GM21619 (cell line): ENCODE results near the gene POLA2.

Source experiments
- ATAC-seq: cut with Tn5 transposase; IDR thresholded peaks from one replicate; pipeline ENCODE4 v1.9.1; 2021; ENCODE audit not compliant: unreplicated experiment

Gene POLA2

DNA sequence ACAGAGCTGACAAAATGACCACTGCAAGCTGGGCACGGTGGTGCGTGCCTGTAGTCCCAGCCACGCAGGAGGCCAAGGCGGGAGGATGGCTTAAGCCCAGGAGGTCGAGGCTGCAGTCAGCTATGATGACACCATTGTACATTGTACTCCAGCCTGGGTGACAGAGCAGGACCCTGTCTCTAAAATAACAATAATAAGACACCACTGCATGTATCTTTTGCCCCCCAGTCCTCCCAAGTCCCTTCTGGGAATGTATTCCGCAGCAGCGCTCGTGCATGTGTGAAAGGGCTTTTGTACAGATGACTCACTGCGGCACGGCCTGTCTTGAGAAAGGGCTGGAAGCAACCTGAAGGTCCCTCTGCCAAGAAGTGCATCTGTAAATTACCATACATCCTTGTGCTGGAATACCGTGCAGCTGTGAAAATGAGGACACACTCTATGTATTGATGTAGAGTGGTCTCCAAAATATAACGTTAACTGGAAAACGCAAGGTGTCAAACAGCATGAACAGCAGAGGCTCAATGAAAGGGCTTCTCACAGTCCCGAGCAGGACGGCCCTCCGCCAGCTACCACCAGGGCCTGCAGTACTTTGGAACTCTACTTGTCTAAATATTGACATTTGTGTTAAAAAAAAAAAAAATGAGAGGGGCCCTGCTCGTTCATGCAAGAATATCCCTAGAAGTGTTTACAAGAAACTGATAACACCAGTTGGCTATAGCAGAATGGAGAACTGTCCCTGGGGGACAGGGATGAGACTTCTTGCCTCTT, 43.9 kb downstream of the POLA2 start:
- ATAC-seq = no peak

DNA sequence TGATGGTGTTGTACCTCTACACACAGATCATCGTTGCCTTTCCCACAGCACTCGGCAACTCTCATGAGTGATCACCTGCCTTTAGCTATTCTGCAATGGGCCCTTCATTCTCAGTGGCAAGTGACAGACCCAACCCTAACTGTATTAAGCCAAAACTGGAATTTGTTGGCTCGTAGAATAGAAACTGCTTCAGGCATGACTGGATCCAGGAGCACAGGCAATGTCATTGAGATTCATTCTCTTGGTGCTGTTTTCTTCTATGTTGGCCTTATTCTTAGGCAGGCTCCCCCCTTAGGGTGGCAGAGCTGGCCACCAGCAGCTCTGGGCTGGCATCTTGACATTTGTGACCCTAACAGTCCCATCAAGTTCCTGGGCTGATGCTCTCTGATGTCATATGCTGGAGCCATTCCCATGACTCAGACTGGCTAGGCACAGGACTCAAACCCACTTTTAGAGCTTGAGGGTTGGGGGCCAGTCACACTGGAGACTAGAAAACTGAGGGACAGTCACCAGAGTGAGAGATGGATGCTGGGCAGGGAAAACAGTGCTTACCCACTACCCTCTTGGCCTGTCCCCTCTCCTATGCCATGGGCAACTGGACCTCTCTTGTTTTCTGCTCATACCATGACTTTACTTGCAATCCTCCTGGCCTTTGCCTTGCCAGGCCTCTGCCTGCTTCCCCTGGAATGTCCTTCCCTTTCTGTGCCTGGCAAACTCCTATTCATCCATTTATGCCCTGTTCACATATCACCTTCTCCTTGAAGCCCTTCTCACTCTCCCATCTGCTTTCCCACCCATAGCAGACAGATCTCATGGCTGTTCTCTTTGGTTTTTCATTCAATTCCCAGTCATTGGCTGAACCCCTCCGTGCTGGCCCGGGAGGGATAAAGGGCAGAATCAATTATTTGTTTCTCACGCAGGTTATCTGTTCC, 45.8 kb downstream of the POLA2 start:
- ATAC-seq = no peak

DNA sequence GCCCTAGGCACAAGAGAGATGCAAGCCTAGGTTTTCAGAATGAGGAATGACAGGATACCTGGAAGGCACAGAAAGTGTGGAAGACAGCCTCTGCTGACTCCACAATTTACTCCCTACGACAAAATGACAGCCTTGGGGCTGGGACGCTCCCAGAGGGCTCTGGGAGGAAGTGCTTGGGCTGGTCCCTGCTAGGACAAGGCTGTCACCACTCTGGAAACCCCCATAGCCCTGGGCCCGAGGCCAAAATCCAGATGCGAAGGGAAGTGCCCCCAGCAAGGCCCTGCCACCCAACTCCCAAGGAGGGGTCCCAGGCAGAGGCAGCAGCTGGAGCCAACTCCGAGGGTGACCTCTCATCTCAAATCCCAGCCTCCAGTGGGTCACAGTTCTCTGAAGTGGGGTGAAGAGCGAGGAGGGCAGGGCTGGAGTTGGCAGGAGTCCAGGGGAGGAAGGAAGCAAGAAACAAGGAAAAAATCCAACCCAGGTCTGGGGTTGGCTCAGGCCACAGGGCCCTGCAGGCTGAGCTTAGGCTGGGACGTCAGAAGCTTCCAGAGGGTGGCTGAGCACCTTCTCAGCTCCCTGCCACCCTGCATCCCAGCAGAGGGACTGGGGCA, 46.6 kb downstream of the POLA2 start:
- ATAC-seq = no peak

DNA sequence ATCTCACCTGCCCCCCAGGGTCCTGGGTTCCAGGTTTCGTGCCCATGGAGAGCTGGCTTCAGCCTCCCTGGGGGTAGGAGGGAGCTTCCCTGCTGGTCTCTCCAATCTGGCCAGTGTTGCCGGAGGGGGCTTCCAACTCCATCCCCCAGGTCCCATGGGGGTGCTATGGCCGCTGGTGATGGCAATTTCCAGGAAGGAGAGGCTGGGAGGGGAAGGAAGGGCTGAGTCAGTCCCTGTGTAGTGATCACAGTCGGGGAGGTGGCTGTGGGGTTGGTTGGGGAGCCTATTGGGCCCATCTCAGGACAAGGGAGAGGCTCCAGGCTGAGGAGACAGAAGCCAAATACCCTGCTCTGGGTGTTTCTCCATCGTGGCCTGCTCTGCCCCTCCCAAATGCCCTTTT, 47.2 kb downstream of the POLA2 start:
- no peak for ATAC-seq

DNA sequence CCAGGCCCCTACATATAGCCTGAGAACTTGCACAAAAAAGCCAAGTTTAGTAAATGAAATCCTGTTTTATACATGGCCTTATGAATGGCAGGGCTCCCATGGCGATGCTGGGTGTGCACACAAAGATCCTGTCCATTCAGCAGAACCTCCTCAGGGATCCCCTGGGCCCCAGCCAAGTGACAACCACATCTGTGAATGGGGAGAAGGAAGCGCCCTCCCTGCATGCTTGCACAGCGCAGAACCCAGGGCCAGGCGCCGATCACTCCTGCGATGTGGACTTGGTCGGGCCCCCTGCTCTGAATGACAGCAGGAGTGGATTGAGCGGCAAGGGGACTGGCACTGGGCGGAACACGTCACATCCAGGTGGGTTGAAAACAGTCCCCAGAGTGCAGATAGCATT, 48.5 kb downstream of the POLA2 start:
- no peak for ATAC-seq

DNA sequence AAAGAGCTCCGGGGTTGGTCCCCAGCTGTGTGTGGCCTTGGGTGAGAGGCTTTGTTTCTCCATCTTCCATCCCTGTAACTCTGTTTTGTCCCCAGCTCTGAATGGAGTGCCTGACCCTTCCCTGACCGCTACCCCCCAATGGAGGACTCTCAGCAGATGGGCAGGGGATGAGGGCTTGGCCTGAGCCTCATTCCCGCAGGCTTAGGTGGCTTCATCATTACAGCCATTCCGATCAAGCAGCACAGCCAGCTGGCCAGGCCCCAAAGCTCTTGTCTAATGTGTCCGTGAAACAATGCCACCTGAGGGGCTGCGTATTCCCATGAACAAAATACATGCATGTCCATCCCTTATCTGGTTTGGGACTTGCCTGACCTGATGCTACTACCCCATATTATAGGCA, 49.0 kb downstream of the POLA2 start:
- no peak for ATAC-seq

DNA sequence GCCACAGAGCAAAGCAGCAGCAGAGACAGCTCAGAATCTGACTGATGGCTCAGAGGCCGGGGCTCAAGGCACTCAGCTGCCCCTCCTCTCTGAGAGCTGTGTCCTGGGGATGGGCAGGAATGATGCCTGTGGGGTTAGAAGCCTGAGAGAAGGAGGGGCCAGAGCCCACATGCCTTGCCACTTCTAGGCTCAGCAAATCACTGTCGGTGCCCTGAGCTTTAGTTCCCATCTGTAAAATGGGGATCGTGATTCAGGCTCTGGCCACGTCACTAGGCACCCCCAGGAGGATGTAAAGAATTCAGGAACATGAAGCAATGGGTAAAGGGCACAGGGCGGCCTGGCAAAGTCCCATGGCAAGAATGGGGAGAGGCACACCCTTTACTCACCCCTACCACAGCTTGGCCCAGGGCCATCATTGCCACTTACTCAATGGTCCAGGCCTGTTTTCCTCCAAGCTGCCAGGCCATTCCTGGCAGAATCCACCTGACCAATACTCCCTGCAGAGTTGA, 49.5 kb downstream of the POLA2 start:
- no peak for ATAC-seq

DNA sequence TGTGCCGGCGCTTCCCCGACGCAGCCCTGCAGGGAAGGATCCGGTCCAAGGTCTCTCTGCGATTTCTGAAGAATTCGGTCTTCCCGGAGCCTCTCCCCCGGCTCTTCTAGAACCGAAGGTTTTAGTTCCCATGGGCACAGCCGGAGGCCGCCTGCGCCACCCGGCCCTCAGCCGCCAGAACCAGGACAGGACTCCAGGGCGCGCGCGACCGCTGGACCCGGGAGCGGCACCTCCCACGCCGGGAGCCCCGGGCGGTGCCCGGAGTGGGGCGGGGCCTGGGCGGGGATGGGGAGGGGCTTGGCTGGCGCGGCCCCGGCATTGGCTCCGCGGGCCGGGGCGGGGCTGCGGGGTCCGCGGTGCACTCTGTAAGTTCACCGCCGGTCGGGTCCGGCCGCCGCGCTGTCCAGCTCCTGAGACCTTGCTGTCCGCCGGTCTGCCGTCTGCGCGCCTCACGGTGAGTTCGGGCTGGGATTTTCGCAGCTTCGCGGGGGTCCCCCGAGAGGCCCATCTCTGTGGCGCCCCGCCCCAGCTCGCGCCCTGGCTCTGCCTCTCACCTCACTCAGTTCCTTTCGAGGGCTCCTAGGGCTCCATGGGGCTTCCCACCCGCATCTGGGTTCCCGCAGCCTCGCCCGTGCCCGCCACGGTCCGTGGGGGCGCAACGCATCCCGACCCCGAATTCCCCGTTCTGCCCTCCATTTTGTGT, 52.9 kb downstream of the POLA2 start, which contains the start of gene CDC42EP2:
TSS of gene CDC42EP2 (plus strand) at position 366 of the 703 bp plus-strand sequence. CDS start 6,033 bp downstream, outside the sequence.
- ATAC-seq = peak; percentile 77

DNA sequence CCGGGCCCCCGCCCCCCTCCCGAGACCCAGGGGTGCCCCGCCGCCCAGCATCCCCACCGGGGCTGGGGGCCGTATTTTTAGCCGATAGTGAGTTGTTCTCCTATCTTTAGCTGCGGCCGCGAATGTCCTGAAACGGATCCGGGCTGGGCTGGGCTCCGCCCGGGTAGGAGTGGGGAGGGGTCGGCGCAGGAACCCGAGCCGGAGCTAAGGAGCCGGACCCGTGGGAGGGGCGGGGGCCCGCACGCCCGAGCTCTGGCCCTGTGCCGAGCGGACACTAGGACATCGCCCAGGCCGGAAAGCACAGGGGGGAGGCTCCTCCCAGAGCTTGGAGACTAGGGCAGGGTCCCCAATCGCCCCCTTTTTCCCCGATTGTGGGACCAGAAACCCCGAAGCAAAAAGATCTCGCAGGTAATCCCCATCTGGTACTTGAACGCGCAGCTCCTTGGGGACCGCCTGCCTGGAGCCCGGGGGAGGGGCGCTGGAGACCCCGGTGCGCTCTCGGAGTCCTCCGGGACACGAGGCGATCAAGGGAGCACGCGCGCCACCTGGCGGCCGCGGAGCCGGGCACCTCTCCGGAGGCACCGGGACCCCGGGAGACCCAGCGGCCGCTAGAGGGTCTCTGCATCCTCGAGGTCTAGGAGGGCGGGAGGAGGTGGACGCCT, 53.6 kb downstream of the POLA2 start:
- ATAC-seq = peak; percentile 7

DNA sequence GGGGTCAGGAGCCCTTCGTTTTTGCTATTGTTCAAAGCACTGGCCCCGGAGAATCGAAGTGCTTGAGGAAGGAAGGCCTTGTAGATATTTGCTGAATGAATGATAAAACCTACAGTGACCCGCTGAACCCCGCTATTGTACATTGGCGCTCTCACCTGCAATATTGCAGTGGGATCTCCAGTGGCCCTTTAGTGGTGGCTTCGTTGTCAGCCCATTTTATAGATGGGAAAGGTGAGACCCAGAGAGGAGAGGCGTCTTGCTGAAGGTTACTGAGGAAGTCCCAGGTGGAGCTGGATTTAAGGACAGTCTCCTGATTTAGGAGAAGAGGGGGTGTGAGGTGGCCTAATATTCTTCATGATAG, 54.1 kb downstream of the POLA2 start:
- no peak for ATAC-seq

DNA sequence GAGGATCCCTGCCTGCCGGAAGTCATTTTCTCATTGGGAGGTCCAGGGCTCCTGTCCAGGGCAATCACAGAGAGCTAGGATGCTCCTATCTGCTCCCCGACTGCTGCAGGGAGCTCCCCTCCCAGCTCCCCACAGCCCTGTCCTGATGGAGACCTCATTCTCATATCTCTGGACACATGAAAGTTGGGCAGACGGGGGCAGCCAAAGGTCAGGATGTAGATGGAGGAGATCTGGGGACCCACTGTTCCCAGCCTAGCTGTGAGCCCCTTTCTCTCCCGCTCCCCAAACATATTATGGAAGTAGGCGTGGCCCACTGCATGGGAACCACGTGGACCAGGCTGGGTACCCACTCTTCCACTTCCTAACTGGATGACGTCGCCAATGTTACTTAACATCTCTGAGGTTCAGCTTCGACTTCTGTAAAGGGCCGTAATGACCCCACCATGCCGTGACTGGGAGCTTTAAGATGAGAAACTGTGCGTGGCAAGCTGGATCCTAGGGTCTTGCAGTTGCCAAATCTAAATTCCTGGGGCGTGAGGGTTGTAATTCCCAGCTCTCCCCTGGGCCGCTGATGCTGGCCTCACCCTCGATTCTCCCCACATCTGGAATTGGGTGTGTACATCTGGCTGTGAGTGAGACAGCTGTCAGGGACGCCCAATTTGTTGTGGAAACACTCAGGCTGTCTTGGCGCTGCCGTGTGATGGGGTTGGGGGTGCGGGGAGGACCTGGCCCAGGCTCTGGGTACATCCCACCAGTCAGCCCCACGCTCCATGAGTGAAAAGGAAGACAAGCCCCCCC, 54.7 kb downstream of the POLA2 start:
- ATAC-seq = no peak

DNA sequence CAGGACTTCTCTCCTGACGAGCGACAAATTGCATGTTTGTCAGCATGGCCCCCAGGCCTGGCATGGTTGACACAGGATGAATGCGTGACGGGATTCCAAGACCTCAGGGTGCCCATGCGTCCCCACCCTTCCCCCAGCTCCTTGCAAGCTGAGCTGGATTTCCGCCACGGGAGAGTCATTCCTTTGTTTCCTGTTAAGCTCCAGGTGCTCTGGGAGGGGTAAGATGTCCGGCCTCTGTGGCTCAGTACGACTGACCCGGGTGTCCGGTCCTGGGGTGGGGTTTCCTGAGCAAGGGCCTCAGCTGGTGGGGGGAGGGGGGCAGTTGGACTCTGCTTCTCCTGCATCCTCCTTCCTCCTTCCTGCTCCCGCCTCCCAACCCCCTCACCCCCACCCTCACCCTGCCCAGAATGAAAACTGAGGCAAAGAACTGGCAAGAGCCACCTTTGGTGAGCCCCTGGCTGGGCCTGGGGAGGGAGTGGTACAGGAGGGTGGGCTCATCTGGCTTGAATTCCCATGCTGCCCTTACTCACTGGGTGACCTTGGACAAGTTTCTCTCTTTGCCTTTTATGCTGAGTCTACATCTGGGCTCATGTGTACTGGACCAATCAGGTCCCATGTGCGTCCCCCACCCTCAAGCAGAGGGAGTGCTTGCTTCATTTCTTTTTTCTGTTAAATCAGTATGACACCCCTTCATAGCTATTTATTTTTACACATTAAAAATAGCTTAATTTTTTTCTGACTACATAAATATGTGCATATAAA, 55.4 kb downstream of the POLA2 start:
- ATAC-seq = no peak

DNA sequence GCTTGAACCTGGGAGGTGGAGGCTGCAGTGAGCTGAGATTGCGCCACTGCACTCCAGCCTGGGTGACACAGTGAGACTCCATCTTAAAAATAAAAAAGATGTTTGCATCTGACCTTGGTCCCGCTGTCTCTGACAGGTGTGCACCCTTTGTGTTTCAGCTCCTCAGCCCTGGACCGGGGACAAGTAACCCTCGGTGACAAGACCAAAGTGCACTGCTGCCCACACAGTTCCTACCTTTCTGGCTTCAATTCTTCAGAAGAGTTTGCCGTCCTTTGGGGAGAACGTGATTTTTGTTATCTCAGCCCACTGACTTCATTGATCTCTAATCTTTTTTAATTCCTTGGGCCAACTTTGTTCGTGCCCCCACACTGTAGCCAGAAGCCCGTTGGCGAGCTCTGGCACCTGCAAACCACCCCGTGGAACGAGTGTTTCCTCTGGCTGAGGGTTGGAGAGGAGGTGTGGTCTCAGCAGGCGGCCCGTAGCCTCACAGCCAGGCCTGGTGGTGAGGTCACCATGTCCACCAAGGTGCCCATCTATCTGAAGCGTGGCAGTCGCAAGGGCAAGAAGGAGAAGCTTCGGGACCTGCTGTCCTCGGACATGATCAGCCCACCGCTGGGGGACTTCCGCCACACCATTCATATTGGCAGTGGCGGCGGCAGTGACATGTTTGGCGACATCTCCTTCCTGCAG, 58.8 kb downstream of the POLA2 start:
- ATAC-seq = no peak

DNA sequence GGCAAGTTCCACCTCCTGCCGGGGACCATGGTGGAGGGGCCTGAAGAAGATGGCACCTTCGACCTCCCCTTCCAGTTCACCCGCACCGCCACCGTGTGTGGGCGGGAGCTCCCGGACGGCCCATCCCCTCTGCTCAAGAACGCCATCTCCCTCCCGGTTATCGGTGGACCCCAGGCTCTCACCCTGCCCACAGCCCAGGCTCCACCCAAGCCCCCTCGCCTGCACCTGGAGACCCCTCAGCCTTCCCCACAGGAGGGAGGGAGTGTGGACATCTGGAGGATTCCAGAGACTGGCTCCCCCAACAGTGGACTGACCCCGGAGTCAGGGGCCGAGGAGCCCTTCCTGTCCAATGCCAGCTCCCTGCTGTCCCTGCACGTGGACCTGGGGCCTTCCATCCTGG, 59.3 kb downstream of the POLA2 start:
- ATAC-seq = no peak

DNA sequence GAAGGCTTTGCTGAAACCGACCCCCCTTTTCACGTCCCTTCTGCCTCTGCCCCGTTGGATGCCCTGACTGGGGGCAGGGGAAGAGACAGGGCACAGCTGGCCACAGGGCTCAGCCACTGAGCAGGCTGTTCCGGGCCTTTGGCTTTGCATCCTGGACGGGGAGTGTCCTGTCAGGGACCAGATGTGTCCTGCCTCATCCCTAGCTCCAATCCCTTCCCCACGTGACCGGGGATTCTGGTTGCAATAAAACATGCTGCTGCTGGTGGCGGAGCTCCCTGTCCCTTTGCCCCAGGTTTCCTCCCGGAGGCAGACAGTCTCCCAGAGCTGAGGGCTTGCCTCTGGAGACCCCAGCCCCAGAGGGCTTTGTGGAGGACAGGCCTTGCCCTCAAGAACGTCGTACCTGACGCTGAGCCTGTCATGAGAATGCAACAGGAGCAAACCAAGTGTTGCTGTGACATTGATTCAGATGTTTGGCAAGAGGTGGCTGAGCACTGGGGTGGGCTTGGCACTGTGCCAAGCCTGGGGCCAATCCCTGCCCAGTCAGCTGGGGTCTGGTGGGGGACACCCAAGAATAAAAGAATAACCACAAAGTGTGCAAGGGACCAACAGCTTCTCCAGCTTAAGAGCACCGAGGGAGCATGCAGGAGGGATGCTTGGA, 60.2 kb downstream of the POLA2 start:
- no peak for ATAC-seq

DNA sequence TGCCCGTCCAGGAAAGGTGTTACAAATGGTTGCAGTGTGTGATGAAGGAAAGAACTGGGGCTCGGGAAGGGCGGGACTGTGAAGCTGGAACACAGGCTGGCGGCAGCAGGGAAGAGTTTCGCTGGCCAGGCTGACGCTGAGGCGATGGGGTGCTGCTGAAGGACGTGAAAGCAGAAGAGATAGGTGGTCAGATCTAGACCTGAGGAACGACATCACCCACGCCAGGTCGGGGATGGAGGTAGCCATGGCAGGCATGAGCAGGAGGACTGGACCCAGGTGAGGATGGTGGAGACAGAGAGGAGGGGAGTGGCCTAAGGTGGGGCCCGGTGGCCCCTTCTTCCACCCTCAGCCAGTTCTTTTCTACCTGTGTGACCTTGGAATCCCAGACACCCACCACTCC, 62.1 kb downstream of the POLA2 start:
- no peak for ATAC-seq

DNA sequence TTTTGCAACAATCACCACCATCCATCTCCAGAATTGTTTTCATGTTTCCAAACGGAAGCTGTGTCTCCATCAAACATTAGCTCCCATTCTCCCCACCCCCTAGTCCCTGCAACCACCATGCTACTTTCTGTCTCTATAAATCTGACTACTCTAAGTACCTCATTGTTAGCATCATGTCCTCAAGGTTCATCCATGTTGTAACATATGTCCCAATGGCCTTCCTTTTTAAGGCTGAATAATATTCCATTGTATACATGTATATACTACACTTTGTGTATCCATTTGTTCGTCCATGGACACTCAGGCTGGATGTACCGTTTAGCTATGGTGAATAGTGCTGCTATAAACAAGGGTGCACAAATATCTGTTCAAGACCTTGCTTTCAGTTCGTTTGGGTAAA, 63.7 kb downstream of the POLA2 start:
- ATAC-seq = no peak

DNA sequence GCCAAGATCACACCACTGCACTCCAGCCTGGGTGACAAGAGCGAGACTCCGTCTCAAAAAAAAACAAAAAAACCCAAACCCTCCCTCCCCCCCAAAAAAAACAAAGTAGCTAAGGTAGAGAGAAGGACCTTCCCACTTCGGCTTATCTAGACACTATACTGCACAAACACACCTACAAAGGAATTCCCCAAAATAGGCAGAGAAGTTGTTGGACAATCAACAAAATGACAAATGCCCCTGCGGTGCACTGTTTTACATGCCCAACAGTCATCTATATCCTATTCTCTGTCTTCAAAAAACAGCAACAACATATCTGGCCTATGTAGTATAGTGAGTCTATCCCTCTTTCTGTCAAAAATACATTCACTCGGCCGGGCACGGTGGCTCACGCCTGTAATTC, 65.3 kb downstream of the POLA2 start:
- no peak for ATAC-seq
